Measurements from ENCODE around the gene ZC3HAV1.

DNA sequence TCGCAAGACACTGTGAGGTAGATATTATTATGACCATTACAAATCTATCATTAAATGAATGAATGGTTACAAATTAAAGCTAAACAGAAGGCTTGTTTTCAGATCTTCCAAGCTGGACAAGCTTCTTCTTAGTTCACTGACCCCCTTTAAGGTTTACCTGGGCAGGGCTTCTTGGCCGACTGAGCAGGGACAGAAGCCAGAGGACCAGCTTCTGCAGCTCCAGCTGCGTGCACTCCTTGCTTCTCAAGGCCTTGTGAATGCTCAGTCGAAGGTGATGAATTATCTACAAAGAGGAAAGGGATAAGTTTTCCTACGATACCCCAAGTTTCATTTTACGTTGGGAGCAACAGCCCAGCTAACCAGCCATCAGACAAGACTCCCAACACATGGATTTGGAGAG, 83.0 kb downstream of the ZC3HAV1 start:
- TF ChIP-seq, protein P1, sequence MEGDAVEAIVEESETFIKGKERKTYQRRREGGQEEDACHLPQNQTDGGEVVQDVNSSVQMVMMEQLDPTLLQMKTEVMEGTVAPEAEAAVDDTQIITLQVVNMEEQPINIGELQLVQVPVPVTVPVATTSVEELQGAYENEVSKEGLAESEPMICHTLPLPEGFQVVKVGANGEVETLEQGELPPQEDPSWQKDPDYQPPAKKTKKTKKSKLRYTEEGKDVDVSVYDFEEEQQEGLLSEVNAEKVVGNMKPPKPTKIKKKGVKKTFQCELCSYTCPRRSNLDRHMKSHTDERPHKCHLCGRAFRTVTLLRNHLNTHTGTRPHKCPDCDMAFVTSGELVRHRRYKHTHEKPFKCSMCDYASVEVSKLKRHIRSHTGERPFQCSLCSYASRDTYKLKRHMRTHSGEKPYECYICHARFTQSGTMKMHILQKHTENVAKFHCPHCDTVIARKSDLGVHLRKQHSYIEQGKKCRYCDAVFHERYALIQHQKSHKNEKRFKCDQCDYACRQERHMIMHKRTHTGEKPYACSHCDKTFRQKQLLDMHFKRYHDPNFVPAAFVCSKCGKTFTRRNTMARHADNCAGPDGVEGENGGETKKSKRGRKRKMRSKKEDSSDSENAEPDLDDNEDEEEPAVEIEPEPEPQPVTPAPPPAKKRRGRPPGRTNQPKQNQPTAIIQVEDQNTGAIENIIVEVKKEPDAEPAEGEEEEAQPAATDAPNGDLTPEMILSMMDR (IDR thresholded peaks at IDR 0.05): no peak
- TF ChIP-seq POLR2A (IDR thresholded peaks at IDR 0.05): no peak
